Nucleus accumbens (tissue), 56 donors: Measurements from ENCODE around the gene THAP5.
"Not testable (repeated sequence)": the region's sequence is repeated elsewhere in the genome, so short reads cannot be mapped to it uniquely, and the experiment has no call there.

Source experiments
- DNase-seq, 56 donors: peaks; one replicate each; lab custom pipeline; 2025; lab: John Stamatoyannopoulos, UW

The THAP5 gene

GRCh38 chr7:108538236-108538635 lies 31.3 kb downstream of the THAP5 start:
- not testable (repeated sequence) for DNase-seq

- no peak for DNase-seq
Measured at GRCh38 chr7:108537229-108537628, 32.3 kb downstream of the THAP5 start.

GRCh38 chr7:108535744-108536143 lies 33.8 kb downstream of the THAP5 start:
- no peak for DNase-seq

- no peak for DNase-seq
Measured at GRCh38 chr7:108535257-108535656, 34.2 kb downstream of the THAP5 start.

GRCh38 chr7:108533712-108534111 lies 35.8 kb downstream of the THAP5 start:
- no peak for DNase-seq

GRCh38 chr7:108529341-108529740 lies 40.2 kb downstream of the THAP5 start:
- no peak for DNase-seq

- no peak for DNase-seq
Measured at GRCh38 chr7:108528183-108528712, 41.3 kb downstream of the THAP5 start.

- no peak for DNase-seq
Measured at GRCh38 chr7:108526768-108527017, 42.8 kb downstream of the THAP5 start.

- DNase-seq: peak; percentile 94 to 100 (median 100)
Measured at GRCh38 chr7:108525985-108526767, 43.3 kb downstream of the THAP5 start, which contains the start of gene PNPLA8. PNPLA8 (minus strand) TSS chr7:108526135; CDS start chr7:108515491, 10,644 bp downstream.

- DNase-seq: peak in 8 of 56 donors; percentile 82 to 93 (median 86)
Measured at GRCh38 chr7:108525327-108525984, 44.0 kb downstream of the THAP5 start.

GRCh38 chr7:108522780-108523179 lies 46.7 kb downstream of the THAP5 start:
- DNase-seq: no peak

GRCh38 chr7:108517951-108518350 lies 51.6 kb downstream of the THAP5 start:
- DNase-seq: no peak

GRCh38 chr7:108515630-108516029 lies 53.9 kb downstream of the THAP5 start:
- DNase-seq: no peak

GRCh38 chr7:108515013-108515412 lies 54.5 kb downstream of the THAP5 start:
- no peak for DNase-seq
